ENCODE data around the gene UXS1.

DNA sequence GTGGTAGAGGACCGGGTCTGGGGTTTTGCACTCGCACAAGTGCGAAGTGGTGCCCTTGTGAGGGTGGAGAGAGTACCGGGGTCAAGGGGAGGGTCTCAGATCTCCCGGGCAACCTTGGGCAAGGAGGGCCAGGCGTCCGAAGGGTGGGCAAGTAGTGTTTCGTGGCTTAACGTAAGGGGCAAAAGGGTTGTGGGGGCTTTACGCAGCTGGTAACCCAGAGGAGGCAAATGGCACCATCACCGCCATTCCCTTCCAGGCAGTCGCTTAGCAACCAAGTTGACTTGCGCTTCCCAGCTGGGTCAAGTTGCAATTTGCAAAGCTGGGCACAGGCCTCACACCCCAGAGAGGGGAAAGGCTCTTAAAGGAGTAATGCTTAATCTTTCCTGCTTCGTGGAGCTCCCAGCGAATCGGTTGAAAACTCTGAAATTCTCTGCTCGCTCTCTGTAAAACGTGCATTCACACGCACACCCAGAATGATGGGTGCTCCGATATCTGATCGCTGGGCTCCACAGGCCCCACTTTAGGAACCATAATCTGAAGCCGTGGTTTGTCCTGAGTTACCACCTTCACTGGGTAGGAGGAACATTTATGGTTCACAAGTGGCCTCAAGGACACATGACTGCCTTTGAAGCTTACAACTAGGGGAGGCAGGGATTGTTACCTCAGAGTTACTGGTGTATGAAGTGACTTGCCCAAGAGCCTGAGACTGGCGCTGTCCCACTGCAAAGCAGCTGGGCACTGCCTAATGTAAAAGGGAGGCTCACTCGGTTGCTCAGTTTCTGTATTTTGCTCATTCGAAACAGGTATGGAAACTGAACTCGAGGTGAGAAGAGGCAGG, 127.9 kb downstream of the UXS1 start:
- TF ChIP-seq, protein P1, sequence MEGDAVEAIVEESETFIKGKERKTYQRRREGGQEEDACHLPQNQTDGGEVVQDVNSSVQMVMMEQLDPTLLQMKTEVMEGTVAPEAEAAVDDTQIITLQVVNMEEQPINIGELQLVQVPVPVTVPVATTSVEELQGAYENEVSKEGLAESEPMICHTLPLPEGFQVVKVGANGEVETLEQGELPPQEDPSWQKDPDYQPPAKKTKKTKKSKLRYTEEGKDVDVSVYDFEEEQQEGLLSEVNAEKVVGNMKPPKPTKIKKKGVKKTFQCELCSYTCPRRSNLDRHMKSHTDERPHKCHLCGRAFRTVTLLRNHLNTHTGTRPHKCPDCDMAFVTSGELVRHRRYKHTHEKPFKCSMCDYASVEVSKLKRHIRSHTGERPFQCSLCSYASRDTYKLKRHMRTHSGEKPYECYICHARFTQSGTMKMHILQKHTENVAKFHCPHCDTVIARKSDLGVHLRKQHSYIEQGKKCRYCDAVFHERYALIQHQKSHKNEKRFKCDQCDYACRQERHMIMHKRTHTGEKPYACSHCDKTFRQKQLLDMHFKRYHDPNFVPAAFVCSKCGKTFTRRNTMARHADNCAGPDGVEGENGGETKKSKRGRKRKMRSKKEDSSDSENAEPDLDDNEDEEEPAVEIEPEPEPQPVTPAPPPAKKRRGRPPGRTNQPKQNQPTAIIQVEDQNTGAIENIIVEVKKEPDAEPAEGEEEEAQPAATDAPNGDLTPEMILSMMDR (IDR thresholded peaks at IDR 0.05) = no peak
- TF ChIP-seq POLR2A (IDR thresholded peaks at IDR 0.05) = no peak
